ENCODE data around the gene NUAK1.

Gene NUAK1

DNA sequence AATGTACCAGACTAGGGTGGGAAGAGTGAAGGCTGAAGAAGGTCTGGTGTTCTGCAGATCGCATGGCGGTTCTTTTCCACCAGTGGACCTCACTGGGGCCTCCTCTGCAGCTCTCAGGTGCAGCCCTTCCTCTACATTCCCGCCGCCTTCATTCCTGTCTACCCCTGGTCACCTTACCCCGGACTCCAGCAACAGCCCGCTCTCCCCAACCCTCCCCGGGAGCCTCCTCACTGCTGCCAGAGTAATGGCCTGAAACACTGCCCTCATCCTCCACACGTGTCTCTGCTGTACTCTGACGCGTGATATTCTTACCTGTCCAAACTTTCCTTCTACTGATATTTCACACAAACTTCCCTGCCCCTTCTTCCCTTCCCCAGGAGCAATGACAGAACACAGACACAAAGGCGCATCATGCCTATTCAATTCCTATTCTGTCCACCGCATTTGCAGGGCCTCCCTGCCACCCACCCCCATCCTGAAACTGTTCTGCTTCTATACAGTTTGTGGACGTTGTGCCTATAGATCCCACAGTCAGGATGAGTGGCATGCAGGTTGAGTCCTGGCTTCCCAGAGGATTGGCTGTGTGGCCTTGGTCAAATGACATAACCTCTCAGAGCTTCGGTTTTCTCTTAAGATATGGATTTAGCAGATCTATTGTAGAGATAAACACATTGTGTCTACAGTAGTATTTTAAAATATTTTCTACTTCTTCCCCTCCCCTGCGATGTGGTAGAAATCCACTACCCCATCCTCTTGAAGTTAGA, 1.7 kb upstream of the NUAK1 start:
- Mint-ChIP-seq H3K4me3 (peak overlapping the region; percentile 49), H3K9me3 (no peaks in the 10 kb centered on the region), H3K27me3 (peaks cover 70% of the 10 kb centered on the region), H3K36me3 (ENCODE audit: low read depth) (no peaks in the 10 kb centered on the region), H3K4me1 (ENCODE audit: low read depth) (peaks cover 10% of the 10 kb centered on the region), H3K27ac (no peak overlapping the region)

- H3K9me3 Mint-ChIP-seq = no peaks in the 10 kb centered on the region
- H3K36me3 Mint-ChIP-seq (ENCODE audit: low read depth) = no peaks in the 10 kb centered on the region
- H3K27ac Mint-ChIP-seq = no peak overlapping the region
- H3K27me3 Mint-ChIP-seq = peaks cover 69% of the 10 kb centered on the region
- peaks cover 10% of the 10 kb centered on the region for H3K4me1 Mint-ChIP-seq (ENCODE audit: low read depth)
- H3K4me3 Mint-ChIP-seq = no peak overlapping the region
Observed at GRCh38 chr12:106139422-106140171, 843 bp upstream of the NUAK1 start.

DNA sequence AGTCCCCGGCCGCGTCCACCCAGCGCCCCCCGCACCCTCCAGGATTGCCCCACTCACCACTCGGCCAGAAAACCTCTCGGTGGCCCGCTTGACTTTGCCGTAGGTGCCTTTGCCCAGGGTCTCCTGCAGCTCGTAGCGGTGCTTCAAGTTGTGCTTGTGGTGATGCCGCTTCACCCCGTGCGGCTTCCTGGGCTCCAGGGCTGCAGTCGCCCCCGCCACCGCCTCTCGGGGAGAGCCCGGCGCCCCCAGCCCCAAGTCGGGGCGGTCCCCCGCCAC, 459 bp downstream of the NUAK1 start:
- Mint-ChIP-seq H3K27ac (no peak overlapping the region), H3K4me1 (ENCODE audit: low read depth) (peaks cover 10% of the 10 kb centered on the region), H3K9me3 (no peaks in the 10 kb centered on the region), H3K4me3 (peak overlapping the region; percentile 58), H3K36me3 (ENCODE audit: low read depth) (no peaks in the 10 kb centered on the region), H3K27me3 (peaks cover 72% of the 10 kb centered on the region)

DNA sequence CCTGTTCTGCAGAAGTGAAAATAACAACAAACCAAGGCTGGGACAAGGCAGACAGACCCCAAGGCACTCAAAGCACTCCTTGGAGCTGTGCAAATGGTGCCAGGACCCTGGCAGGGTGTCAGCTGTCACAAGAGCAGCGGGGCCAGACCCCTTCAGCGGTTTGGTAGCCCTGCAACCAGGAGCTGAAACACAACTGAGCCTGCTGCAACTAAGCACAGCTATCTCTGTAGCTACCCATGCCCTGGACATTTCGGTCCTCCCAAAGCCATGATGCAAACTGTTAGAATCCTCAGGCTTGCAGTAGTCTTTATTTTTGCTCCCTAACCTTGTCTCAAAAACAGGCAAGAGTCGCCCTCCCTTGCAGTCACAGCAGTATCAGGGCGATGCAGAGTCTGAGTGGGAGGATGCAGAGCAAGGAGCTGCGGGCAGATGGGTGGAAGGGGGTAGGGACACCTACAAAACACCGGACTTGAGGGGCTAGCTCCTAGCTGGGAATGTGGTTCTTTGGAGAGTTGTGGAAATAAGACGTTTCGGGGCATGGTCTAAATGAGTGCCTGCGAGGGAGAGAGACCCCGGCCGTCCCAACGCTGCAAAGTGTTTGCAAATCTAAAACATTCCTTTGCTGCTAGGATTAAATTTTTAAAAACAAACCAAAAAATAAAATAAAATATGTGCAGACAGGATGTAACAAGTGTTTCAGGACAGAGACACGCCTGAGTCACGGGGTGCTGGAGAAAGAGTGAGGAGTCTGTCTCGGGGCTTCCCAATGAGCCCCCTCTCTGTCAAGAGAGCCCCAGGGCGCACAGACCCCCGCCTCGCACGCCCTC, 1.0 kb downstream of the NUAK1 start:
- H3K4me1 Mint-ChIP-seq (ENCODE audit: low read depth) = peaks cover 10% of the 10 kb centered on the region
- H3K9me3 Mint-ChIP-seq = no peaks in the 10 kb centered on the region
- no peaks in the 10 kb centered on the region for H3K36me3 Mint-ChIP-seq (ENCODE audit: low read depth)
- peak overlapping the region; percentile 58 for H3K4me3 Mint-ChIP-seq
- peaks cover 74% of the 10 kb centered on the region for H3K27me3 Mint-ChIP-seq
- H3K27ac Mint-ChIP-seq = no peak overlapping the region

DNA sequence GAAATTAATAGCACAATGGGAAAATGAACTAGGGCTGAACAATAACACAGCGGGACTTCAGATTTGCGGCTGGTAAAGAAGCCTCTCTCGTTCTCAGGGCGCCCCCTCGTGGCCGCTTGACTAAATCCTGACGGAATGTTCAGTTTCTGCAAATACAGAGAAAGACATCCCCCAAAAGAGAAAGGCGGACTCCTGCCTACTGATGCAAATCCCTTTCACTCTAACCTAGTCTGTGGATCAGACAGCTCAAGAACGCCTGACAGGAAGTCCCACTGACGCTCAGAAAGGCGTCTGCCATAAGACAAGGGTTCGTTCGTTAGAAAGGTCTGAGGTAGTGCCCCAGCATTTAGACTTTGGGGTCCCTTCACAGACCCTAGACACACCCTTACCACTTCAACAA, 2.5 kb downstream of the NUAK1 start:
- Mint-ChIP-seq H3K4me3 (no peak overlapping the region), H3K36me3 (ENCODE audit: low read depth) (no peaks in the 10 kb centered on the region), H3K9me3 (no peaks in the 10 kb centered on the region), H3K27ac (no peak overlapping the region), H3K4me1 (ENCODE audit: low read depth) (peaks cover 10% of the 10 kb centered on the region), H3K27me3 (peaks cover 69% of the 10 kb centered on the region)

DNA sequence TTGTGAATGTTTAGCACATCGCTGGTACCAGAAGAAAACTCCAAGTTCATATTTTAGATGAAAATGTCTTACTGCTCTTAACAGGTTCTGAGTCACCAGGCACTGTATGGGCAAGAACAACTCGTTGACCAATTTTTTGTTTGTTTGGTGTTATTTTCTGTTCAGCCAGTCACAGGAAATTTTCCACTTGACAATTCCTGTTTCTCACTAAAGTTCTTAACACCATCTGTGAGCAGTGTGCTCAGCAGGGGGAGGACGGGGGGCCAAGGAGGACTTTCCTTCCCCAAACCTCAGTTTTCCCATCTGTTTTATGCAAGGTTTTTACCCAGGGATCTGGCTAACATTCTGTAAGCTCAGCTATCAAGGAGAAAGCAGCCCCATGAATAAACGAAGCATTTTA, 3.0 kb downstream of the NUAK1 start:
- H3K27ac Mint-ChIP-seq = no peak overlapping the region
- H3K4me3 Mint-ChIP-seq = no peak overlapping the region
- H3K36me3 Mint-ChIP-seq (ENCODE audit: low read depth) = no peaks in the 10 kb centered on the region
- H3K27me3 Mint-ChIP-seq = peaks cover 69% of the 10 kb centered on the region
- H3K9me3 Mint-ChIP-seq = no peaks in the 10 kb centered on the region
- peaks cover 10% of the 10 kb centered on the region for H3K4me1 Mint-ChIP-seq (ENCODE audit: low read depth)

DNA sequence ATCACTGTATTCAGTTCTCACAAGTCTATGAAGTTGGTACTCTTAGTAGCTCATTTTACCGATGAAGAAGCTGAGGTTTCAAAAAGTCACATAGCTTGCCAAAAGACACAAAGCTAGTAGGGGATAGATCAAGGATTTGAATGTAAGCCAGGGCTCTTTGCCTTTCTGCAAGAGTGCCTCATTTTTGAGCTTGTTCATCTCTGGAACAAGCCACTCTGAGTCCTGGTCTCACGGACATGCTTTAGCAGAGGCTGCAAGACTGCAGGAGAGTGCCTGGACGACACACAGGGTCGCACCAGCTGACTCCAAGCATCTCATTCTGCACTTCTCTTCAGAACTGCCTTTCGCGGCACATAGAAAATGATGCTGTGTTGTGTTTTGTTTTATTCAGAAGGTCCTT, 3.7 kb downstream of the NUAK1 start:
- Mint-ChIP-seq H3K36me3 (ENCODE audit: low read depth) (no peaks in the 10 kb centered on the region), H3K4me3 (no peak overlapping the region), H3K4me1 (ENCODE audit: low read depth) (peaks cover 6% of the 10 kb centered on the region), H3K27ac (no peak overlapping the region), H3K27me3 (peaks cover 68% of the 10 kb centered on the region), H3K9me3 (no peaks in the 10 kb centered on the region)

GRCh38 chr12:106134294-106134949, 4.3 kb downstream of the NUAK1 start:
- no peak overlapping the region for H3K4me3 Mint-ChIP-seq
- peaks cover 6% of the 10 kb centered on the region for H3K4me1 Mint-ChIP-seq (ENCODE audit: low read depth)
- no peaks in the 10 kb centered on the region for H3K9me3 Mint-ChIP-seq
- no peaks in the 10 kb centered on the region for H3K36me3 Mint-ChIP-seq (ENCODE audit: low read depth)
- peaks cover 67% of the 10 kb centered on the region for H3K27me3 Mint-ChIP-seq
- H3K27ac Mint-ChIP-seq = no peak overlapping the region

GRCh38 chr12:106133136-106134087, 5.3 kb downstream of the NUAK1 start:
- peaks cover 6% of the 10 kb centered on the region for H3K4me1 Mint-ChIP-seq (ENCODE audit: low read depth)
- H3K4me3 Mint-ChIP-seq = no peak overlapping the region
- peaks cover 67% of the 10 kb centered on the region for H3K27me3 Mint-ChIP-seq
- H3K27ac Mint-ChIP-seq = no peak overlapping the region
- no peaks in the 10 kb centered on the region for H3K36me3 Mint-ChIP-seq (ENCODE audit: low read depth)
- H3K9me3 Mint-ChIP-seq = no peaks in the 10 kb centered on the region

DNA sequence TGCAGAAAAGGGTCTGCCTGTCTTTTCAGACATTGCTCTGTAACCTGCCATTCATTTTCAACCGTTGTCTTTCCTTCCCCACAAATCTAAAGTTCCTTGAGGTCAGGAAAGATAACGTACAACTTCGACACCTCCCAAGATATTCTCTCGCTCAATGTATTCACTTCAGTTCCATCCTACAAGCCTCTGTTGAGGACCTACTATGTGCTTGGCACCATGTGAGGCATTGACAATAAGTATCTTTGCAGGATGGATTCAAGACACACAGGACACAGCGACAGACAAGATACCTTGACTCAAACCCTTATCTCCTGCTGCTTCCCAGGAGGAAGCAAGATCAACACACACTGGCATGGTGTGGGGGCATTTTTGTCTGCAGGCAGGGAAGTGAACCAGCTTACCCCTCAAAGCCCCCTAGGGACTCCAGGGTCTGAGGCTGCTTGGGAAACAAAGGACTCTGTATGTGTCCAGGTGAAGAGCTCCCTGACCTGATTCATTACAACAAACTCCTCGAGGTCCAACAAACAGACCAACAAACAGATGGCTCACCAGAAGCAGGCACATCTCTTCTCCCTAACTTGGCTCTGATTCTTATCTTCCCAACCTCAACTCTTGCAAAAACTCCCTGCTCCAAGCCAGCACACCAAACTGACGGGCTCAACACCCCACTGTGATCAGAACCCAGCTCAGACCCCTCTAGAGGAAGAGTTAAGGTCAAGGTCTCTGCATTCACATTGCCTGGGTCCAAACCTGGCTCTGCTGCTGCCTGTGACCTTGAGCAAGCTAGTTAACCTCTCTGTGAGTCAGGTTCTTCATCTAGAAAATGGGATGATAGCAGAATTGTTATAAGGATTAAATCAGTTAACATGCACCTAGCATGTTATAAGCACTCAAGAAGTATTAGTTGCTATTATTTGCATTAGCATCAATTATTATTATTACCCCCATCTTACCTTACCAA, 6.3 kb downstream of the NUAK1 start:
- peaks cover 59% of the 10 kb centered on the region for H3K27me3 Mint-ChIP-seq
- H3K4me3 Mint-ChIP-seq = no peak overlapping the region
- no peaks in the 10 kb centered on the region for H3K9me3 Mint-ChIP-seq
- no peaks in the 10 kb centered on the region for H3K4me1 Mint-ChIP-seq (ENCODE audit: low read depth)
- H3K36me3 Mint-ChIP-seq (ENCODE audit: low read depth) = no peaks in the 10 kb centered on the region
- H3K27ac Mint-ChIP-seq = no peak overlapping the region

DNA sequence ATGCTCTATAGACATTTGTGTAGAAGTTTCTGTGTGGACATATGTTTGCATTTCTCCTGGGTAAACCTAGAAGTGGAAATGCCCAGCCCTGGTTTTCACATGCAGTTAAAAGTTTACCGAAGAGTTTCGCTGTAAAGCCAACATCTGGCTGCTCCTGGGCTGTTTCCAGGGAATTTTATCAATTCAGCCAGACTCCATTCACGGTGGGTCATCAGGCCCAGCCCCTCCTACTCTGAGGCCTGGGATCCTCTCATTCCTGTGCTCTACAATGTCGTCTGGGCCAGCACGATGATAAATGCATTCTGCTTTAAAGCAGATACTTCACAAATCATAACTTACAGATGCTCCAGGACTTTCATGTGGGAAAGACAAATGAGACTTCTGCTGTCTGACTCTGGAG, 7.1 kb downstream of the NUAK1 start:
- Mint-ChIP-seq H3K9me3 (no peaks in the 10 kb centered on the region), H3K27me3 (peaks cover 51% of the 10 kb centered on the region), H3K4me3 (no peak overlapping the region), H3K36me3 (ENCODE audit: low read depth) (no peaks in the 10 kb centered on the region), H3K27ac (no peak overlapping the region), H3K4me1 (ENCODE audit: low read depth) (no peaks in the 10 kb centered on the region)

GRCh38 chr12:106130474-106131113, 8.2 kb downstream of the NUAK1 start:
- no peaks in the 10 kb centered on the region for H3K9me3 Mint-ChIP-seq
- no peaks in the 10 kb centered on the region for H3K4me1 Mint-ChIP-seq (ENCODE audit: low read depth)
- H3K27me3 Mint-ChIP-seq = peaks cover 44% of the 10 kb centered on the region
- H3K36me3 Mint-ChIP-seq (ENCODE audit: low read depth) = no peaks in the 10 kb centered on the region
- no peak overlapping the region for H3K4me3 Mint-ChIP-seq
- H3K27ac Mint-ChIP-seq = no peak overlapping the region
